ENCODE data around the gene MAPK13. TPM values are rescaled to one million over a fixed set of nuclear protein-coding genes. Genes with fewer than 3 reads are reported as not detected.

MAPK13 gene
- total RNA-seq, 1 experiment from 2014 or later = 146 TPM

GRCh38 chr6:36149476-36149875 lies 19.2 kb downstream of the MAPK13 start:
- DNase-seq = no peak
- Histone ChIP-seq H3F3A (ENCODE audit: insufficient read depth, low read depth) (peaks cover 26% of the 10 kb centered on the region), H3K4me1 (replicated peaks; ENCODE audit: insufficient read depth) (peaks cover 28% of the 10 kb centered on the region), H3K79me2 (ENCODE audit: low read depth) (no peaks in the 10 kb centered on the region), H3K4me2 (no peak overlapping the region), H2AFZ (no peak overlapping the region), H3K9me3 (ENCODE audit: insufficient read depth, low read depth) (peaks cover 3% of the 10 kb centered on the region; the same call in 1 of the 2 replicates), H3K36me3 (ENCODE audit: low read depth) (no peaks in the 10 kb centered on the region), H4K20me1 (ENCODE audit: insufficient read depth) (no peaks in the 10 kb centered on the region), H3K27ac (no peak overlapping the region), H3K27me3 (ENCODE audit: insufficient read depth, low read depth) (no peaks in the 10 kb centered on the region), H3K9me2 (ENCODE audit: insufficient read depth) (no peaks in the 10 kb centered on the region), H3K4me3 (no peak overlapping the region)
- ChIA-PET POLR2A (ENCODE audit: unreplicated experiment) (no interaction called here), CTCF (no interaction called here)
- intact Hi-C loops (cut with micrococcal nuclease; ENCODE audit: unreplicated experiment) = no loop called here
- TF ChIP-seq EZH2 (IDR thresholded peaks at IDR 0.05; ENCODE audit: low read depth) = no peak
- no TSS peak for BruUV-seq (replicated peaks)

- ChIA-PET CTCF (no interaction called here), POLR2A (ENCODE audit: unreplicated experiment) (interaction anchor here (0.5 to 0.7 kb wide), 2 partner anchors 541 to 1128 kb away, joined by 3 to 4 read pairs; no protein-coding TSS in a partner anchor)
- Histone ChIP-seq H3K4me3 (no peak overlapping the region), H3K9me2 (ENCODE audit: insufficient read depth) (no peaks in the 10 kb centered on the region), H3K27ac (no peak overlapping the region), H3K79me2 (ENCODE audit: low read depth) (no peaks in the 10 kb centered on the region), H3K27me3 (ENCODE audit: insufficient read depth, low read depth) (no peaks in the 10 kb centered on the region), H4K20me1 (ENCODE audit: insufficient read depth) (no peaks in the 10 kb centered on the region), H3K4me1 (replicated peaks; ENCODE audit: insufficient read depth) (peaks cover 36% of the 10 kb centered on the region), H3K4me2 (no peak overlapping the region), H3F3A (ENCODE audit: insufficient read depth, low read depth) (peaks cover 34% of the 10 kb centered on the region), H2AFZ (no peak overlapping the region), H3K36me3 (ENCODE audit: low read depth) (no peaks in the 10 kb centered on the region), H3K9me3 (ENCODE audit: insufficient read depth, low read depth) (peaks cover 4% of the 10 kb centered on the region; the same call in 1 of the 2 replicates)
- no TSS peak for BruUV-seq (replicated peaks)
- intact Hi-C loops (cut with micrococcal nuclease; ENCODE audit: unreplicated experiment) = no loop called here
- no peak for DNase-seq
- no peak for TF ChIP-seq EZH2 (IDR thresholded peaks at IDR 0.05; ENCODE audit: low read depth)
- TF ChIP-seq CTCF (conservative IDR thresholded peaks at IDR 0.05) = no peak
Observed at GRCh38 chr6:36150283-36150682, 20.0 kb downstream of the MAPK13 start.

- peaks cover 33% of the 10 kb centered on the region for H3F3A ChIP-seq (ENCODE audit: insufficient read depth, low read depth)
- ChIA-PET POLR2A (ENCODE audit: unreplicated experiment) (no interaction called here), CTCF (no interaction called here)
- H3K4me3 ChIP-seq = peak overlapping the region; percentile 10; the same call in 1 of the 2 replicates
- H3K27ac ChIP-seq = peak overlapping the region; percentile 62
- no peaks in the 10 kb centered on the region for H3K79me2 ChIP-seq (ENCODE audit: low read depth)
- TF ChIP-seq CTCF (conservative IDR thresholded peaks at IDR 0.05) (no peak), EZH2 (IDR thresholded peaks at IDR 0.05; ENCODE audit: low read depth) (no peak)
- no TSS peak for BruUV-seq (replicated peaks)
- peak overlapping the region; percentile 58 for H3K4me2 ChIP-seq
- H3K4me1 ChIP-seq (replicated peaks; ENCODE audit: insufficient read depth) = peaks cover 38% of the 10 kb centered on the region
- H3K27me3 ChIP-seq (ENCODE audit: insufficient read depth, low read depth) = no peaks in the 10 kb centered on the region
- H3K36me3 ChIP-seq (ENCODE audit: low read depth) = no peaks in the 10 kb centered on the region
- H2AFZ ChIP-seq = no peak overlapping the region
- peaks cover 14% of the 10 kb centered on the region for H3K9me3 ChIP-seq (ENCODE audit: insufficient read depth, low read depth)
- peak; percentile 65 to 92 for DNase-seq
- H4K20me1 ChIP-seq (ENCODE audit: insufficient read depth) = no peaks in the 10 kb centered on the region
- H3K9me2 ChIP-seq (ENCODE audit: insufficient read depth) = no peaks in the 10 kb centered on the region
- intact Hi-C loops (cut with micrococcal nuclease; ENCODE audit: unreplicated experiment) = loop anchor here (1.0 to 2.0 kb wide), 2 partner anchors 23 to 42 kb away; partner anchors contain the start of genes BRPF3 and MAPK13
Observed at GRCh38 chr6:36154286-36154685, 24.0 kb downstream of the MAPK13 start.

- Histone ChIP-seq H3K27me3 (ENCODE audit: insufficient read depth, low read depth) (no peaks in the 10 kb centered on the region), H3K9me3 (ENCODE audit: insufficient read depth, low read depth) (peaks cover 22% of the 10 kb centered on the region), H3K27ac (no peak overlapping the region), H3K4me1 (replicated peaks; ENCODE audit: insufficient read depth) (peaks cover 28% of the 10 kb centered on the region), H3K9me2 (ENCODE audit: insufficient read depth) (no peaks in the 10 kb centered on the region), H3F3A (ENCODE audit: insufficient read depth, low read depth) (peaks cover 29% of the 10 kb centered on the region), H3K36me3 (ENCODE audit: low read depth) (no peaks in the 10 kb centered on the region), H3K79me2 (ENCODE audit: low read depth) (no peaks in the 10 kb centered on the region), H3K4me2 (no peak overlapping the region), H4K20me1 (ENCODE audit: insufficient read depth) (no peaks in the 10 kb centered on the region), H2AFZ (no peak overlapping the region), H3K4me3 (no peak overlapping the region)
- ChIA-PET CTCF (interaction anchor here (0.6 kb wide), 1 partner anchor 32 kb away, joined by 4 read pairs; no protein-coding TSS in a partner anchor), POLR2A (ENCODE audit: unreplicated experiment) (no interaction called here)
- TF ChIP-seq EZH2 (IDR thresholded peaks at IDR 0.05; ENCODE audit: low read depth) (no peak), CTCF (conservative IDR thresholded peaks at IDR 0.05) (no peak)
- no peak for DNase-seq
- intact Hi-C loops (cut with micrococcal nuclease; ENCODE audit: unreplicated experiment) = loop anchor here (2.0 kb wide), 1 partner anchor 25 kb away; the partner anchor contains the start of gene MAPK13
- BruUV-seq (replicated peaks) = no TSS peak
Observed at GRCh38 chr6:36155662-36156061, 25.3 kb downstream of the MAPK13 start.

Measured in PC-9 (cell line).